ENCODE measurements around the gene PMEPA1. TPM values are rescaled to one million over a fixed set of nuclear protein-coding genes. Genes with fewer than 3 reads are reported as not detected.

Gene PMEPA1
- total RNA-seq, 2 donors from 2014 or later = 22.7 to 23.9 TPM

- WGBS, 2 donors = 79 to 83% methylated on average over 24 of the region's 24 CpGs
- ATAC-seq (no peak), DNase-seq (no peak)
- TF ChIP-seq POLR2A (IDR thresholded peaks at IDR 0.05) = no peak
- TF ChIP-seq, protein P1, sequence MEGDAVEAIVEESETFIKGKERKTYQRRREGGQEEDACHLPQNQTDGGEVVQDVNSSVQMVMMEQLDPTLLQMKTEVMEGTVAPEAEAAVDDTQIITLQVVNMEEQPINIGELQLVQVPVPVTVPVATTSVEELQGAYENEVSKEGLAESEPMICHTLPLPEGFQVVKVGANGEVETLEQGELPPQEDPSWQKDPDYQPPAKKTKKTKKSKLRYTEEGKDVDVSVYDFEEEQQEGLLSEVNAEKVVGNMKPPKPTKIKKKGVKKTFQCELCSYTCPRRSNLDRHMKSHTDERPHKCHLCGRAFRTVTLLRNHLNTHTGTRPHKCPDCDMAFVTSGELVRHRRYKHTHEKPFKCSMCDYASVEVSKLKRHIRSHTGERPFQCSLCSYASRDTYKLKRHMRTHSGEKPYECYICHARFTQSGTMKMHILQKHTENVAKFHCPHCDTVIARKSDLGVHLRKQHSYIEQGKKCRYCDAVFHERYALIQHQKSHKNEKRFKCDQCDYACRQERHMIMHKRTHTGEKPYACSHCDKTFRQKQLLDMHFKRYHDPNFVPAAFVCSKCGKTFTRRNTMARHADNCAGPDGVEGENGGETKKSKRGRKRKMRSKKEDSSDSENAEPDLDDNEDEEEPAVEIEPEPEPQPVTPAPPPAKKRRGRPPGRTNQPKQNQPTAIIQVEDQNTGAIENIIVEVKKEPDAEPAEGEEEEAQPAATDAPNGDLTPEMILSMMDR (IDR thresholded peaks at IDR 0.05) = no peak
- H3K36me3 ChIP-seq (replicated peaks in 1 of 2; ENCODE audit: insufficient read depth in 1 of 2, low read depth in 2 of 2) = no peaks in the 10 kb centered on the region
- no peak overlapping the region for H3K4me3 ChIP-seq
- H3K27me3 ChIP-seq = no peaks in the 10 kb centered on the region
- no peaks in the 10 kb centered on the region for H3K9me3 ChIP-seq
- intact Hi-C loops (cut with DNase I) = no loop called here
- peaks cover 16% of the 10 kb centered on the region for H3K4me1 ChIP-seq
- H3K27ac ChIP-seq = no peak overlapping the region
Measured at GRCh38 chr20:57676589-57677583, 32.9 kb downstream of the PMEPA1 start.

GRCh38 chr20:57675773-57676172 lies 34.0 kb downstream of the PMEPA1 start:
- no peak overlapping the region for H3K4me3 ChIP-seq
- no peaks in the 10 kb centered on the region for H3K9me3 ChIP-seq
- peaks cover 10% of the 10 kb centered on the region for H3K4me1 ChIP-seq
- TF ChIP-seq, protein P1 (IDR thresholded peaks at IDR 0.05) = no peak
- no peak for TF ChIP-seq POLR2A (IDR thresholded peaks at IDR 0.05)
- H3K36me3 ChIP-seq (replicated peaks in 1 of 2; ENCODE audit: insufficient read depth in 1 of 2, low read depth in 2 of 2) = no peaks in the 10 kb centered on the region
- H3K27ac ChIP-seq = no peak overlapping the region
- no peaks in the 10 kb centered on the region for H3K27me3 ChIP-seq
- no peak for DNase-seq
- intact Hi-C loops (cut with DNase I) = no loop called here
- ATAC-seq = no peak
- WGBS, 2 donors = 76% methylated on average over 12 of the region's 12 CpGs

DNA sequence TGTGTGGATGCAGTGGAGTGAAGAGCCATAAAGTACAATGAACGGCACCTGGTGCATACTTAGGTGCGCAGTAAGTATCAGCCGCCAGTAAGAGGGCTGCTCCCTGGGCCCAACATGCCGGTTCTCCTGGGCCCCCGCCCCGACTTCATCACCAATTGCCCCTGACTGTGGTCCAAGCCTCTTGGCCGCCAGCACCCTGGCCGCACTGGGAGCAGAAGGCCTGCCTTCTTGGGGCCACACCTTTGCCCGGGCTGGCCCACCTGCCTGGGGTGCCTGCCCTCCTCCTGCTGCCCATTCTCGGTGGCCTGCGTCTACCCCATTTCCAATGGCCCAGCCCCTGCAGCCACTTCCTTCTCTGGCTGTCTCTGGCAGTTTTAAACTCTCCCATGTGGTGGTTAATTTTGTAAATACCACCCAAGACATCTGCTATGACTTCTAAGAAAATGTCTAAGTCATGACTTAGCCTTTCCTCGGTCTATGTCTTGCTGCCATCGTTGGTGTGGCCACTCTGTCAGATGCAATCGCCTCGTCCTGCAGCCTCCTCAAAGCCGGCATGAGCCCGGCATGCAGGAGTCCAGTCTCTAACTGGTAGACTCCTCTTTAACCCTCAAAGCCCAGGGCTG lies 36.8 kb downstream of the PMEPA1 start:
- intact Hi-C loops (cut with DNase I) = no loop called here
- peaks cover 18% of the 10 kb centered on the region for H3K4me1 ChIP-seq
- H3K27ac ChIP-seq = no peak overlapping the region
- H3K27me3 ChIP-seq = no peaks in the 10 kb centered on the region
- no peak for ATAC-seq
- 84 to 89% methylated on average over 16 of the region's 17 CpGs for WGBS, 2 donors
- H3K4me3 ChIP-seq = no peak overlapping the region
- no peak for DNase-seq
- no peak for TF ChIP-seq POLR2A (IDR thresholded peaks at IDR 0.05)
- TF ChIP-seq, protein P1 (IDR thresholded peaks at IDR 0.05) = no peak
- H3K9me3 ChIP-seq = no peaks in the 10 kb centered on the region
- H3K36me3 ChIP-seq (replicated peaks in 1 of 2; ENCODE audit: insufficient read depth in 1 of 2, low read depth in 2 of 2) = no peaks in the 10 kb centered on the region

GRCh38 chr20:57672164-57672563 lies 37.7 kb downstream of the PMEPA1 start:
- intact Hi-C loops (cut with DNase I) = no loop called here

More at GRCh38 chr20:57672164-57672563, 37.7 kb downstream of the PMEPA1 start:
- Histone ChIP-seq H3K4me3 (no peak overlapping the region), H3K9me3 (no peaks in the 10 kb centered on the region), H3K4me1 (peaks cover 21% of the 10 kb centered on the region), H3K27ac (no peak overlapping the region), H3K27me3 (no peaks in the 10 kb centered on the region), H3K36me3 (replicated peaks in 1 of 2; ENCODE audit: insufficient read depth in 1 of 2, low read depth in 2 of 2) (no peaks in the 10 kb centered on the region)
- TF ChIP-seq, protein P1 (IDR thresholded peaks at IDR 0.05) = no peak
- TF ChIP-seq POLR2A (IDR thresholded peaks at IDR 0.05) = no peak
- peak in 2 of 4 donors; percentile 19 to 36 for DNase-seq
- no peak for ATAC-seq
- WGBS, 2 donors = 69 to 72% methylated on average over 25 to 26 of the region's 26 CpGs
